Activated CD4-positive, alpha-beta T cell treated with anti-CD3 and anti-CD28 coated beads for 4 hours (primary cell): Measurements from ENCODE around the gene EMX1.

Experiments
- DNase-seq, 2 donors: peaks; one replicate each; pipeline ENCODE4 v3.0.0-alpha.2; 2020

EMX1 gene

GRCh38 chr2:72983500-72984161 lies 66.3 kb downstream of the EMX1 start:
- DNase-seq: no peak

DNA sequence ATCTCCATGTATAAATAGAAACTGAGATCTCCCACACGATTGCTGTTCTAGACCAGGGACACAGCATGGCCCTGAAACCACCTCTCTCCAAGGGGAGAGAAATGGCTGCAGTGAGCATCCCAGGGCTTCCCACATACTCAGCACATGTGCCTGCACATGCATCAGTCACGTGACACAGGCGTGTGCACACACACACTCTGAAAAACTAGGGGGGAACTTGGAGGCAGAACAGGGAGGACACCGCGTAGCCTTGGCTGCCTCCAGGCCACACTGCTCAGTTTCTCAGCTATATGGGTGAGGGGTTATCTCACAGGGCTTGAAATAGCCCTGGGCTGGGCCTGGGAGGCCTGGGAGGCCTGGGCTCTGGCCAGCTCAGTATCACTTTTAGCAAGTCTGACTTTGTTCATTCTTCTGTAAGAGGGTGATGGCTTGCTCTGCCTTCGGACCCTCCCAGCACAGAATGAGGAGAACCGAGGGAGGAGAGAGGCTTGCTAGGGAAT lies 66.9 kb downstream of the EMX1 start:
- DNase-seq: no peak
